HG03045 (cell line): ENCODE measurements around the gene LRIG1.

Experiments used
- ATAC-seq: cut with Tn5 transposase; IDR thresholded peaks from one replicate; pipeline ENCODE4 v1.9.1; 2021; ENCODE audit warnings: mild to moderate bottlenecking, moderate library complexity; ENCODE audit not compliant: unreplicated experiment

Gene LRIG1

GRCh38 chr3:66370179-66370578, 130.6 kb downstream of the LRIG1 start:
- ATAC-seq, result no peak

GRCh38 chr3:66367979-66368378, 132.8 kb downstream of the LRIG1 start:
- no peak for ATAC-seq

DNA sequence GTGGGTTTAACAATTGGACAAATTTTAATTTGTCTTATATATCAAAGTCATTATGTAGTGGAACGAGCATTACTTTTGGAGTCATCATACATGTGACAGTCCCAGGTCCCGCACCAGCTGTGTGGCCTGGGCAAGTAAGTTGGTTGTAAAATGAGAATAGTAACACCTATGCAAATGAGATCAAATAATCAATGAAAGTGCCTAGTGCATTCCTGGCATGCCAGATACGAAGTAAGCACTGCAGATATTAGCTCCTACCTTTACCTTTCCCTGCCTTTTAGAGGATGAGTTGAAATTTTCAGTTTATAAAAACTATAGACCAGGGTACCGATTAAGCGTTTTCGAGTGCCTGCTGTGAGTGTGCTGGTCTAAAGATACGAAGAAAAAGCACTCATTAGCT, 134.1 kb downstream of the LRIG1 start:
- no peak for ATAC-seq

DNA sequence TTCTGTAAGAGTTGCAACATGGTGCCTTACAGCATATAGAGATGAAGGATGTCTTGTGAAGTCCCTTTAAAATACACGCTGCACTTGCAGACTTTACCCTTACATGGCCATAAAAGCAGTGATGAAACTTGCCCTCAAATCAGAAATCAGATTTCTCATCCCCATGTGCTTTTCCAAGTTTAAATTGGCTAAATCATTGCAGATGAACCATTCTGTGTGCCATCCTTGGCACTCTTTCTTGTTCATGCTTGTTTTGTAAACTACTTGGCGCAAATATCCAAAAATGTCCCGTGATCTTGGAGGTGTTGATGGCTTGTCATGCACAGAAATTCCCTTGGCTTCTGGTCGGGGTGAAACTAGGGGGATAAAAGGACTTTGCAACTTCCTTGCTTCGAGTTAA, 135.7 kb downstream of the LRIG1 start:
- no peak for ATAC-seq

- no peak for ATAC-seq
Measured at GRCh38 chr3:66363148-66363547, 137.7 kb downstream of the LRIG1 start.

DNA sequence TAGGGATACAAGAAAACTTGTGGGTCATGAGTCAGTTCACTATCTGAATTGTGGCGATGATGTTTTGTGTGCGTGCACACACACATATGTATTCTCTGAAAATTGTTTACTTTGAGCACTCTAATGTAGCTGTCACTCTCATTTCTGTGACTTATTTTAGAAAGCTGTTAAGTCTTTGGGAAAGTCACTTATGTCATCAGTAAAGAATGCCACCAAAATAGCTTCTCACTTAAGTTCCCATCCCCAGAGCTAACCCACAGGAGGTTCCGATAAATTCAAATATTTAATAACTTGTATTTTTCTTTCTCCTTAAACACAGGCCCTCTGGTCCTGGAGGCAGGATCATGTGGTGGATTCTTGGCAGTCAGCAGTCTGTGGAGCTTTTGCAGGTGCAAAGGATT, 138.3 kb downstream of the LRIG1 start:
- no peak for ATAC-seq

DNA sequence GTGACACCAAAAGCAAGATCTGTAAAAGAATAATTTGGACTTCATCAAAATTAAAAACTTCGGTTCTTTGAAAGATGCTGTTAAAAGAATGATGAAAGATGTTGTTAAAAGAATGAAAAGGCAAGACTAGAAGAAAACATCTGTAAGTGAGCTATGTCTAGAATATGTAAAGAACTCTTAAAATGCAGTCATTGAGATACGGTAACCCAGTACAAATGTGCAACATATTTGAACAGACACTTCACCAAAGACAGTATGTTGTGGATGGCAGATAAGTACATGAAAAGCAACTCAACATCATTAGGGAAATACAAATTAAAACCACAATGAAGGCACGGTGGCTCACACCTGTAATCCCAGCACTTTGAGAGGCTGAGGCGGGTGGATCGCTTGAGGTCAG, 139.5 kb downstream of the LRIG1 start:
- no peak for ATAC-seq

- ATAC-seq, result no peak
Measured at GRCh38 chr3:66355997-66356396, 144.8 kb downstream of the LRIG1 start.

DNA sequence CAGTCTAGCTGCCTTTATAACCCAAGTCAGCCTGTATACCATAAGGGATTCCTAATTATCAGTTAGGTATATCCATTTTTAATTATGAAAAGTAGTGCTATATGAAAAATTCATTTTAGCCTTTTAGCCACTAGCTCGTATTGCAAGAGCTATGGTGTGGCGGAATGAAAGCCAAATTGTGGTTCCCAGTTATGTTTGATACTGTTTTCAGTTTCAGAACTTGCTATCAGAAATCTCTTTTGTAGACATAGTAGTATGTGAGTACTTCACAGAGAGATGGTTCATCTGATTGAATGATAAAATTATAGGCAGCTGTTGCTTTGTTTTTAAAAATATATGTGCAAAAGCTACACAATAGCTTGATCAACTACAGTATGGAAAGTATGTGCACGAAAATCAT, 145.4 kb downstream of the LRIG1 start:
- no peak for ATAC-seq

DNA sequence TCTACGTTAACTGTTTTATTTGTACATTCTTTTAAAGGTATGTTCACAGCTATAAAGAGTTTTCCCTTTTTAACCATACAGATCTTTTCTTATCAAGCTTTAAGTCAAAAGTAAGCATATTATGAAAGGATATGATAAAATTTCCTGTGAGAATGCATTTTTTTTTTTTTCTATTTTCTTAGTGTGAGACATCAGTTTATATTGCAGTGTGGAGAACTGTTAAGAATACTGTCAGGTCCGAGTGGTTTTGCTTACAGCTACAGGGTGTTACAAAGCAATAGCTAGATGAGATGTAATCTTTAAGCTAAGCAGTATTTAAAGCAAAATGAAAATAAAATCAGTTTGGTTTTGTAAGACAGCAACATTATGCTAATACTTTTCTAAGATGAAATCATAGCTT, 146.8 kb downstream of the LRIG1 start:
- ATAC-seq, result no peak

DNA sequence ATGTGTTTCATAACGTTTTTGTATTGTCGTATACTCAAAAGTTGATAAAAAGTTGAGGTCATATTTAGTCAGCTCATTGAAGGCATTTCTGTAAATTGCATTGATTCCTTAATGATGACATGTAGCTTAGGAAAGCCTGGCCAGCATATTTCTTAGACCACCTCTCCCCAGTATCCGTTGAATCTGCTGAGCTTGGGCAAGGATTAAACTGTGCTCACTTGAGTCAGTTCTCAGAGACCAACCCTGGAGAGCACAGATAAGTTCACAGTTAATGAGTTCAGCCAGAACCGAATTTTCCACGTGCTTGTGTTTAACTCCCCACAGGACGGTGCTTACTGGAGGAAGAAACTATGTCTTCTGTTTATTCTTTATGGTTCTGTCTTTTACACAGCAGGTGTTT, 147.3 kb downstream of the LRIG1 start:
- no peak for ATAC-seq

DNA sequence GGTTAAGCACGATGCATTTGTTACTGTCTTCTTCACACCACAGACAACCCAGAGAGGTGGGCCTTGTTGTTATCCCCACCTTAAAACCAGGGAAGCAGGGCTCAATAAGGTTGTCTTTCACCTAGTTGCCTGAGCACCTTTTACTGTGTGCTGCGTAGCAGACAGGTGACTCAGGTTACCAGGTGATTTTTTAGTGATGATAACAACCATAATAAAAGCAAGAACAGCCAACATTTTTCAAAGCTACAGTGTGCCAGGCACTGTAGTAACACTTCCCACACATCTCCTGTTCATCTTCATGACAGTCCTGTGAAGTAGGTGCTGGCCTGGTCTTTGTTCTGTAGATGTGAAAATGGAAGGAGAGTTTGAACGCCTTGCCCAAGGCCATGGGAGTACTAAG, 147.8 kb downstream of the LRIG1 start:
- no peak for ATAC-seq

- ATAC-seq, result no peak
Measured at GRCh38 chr3:66350601-66351000, 150.2 kb downstream of the LRIG1 start.

- ATAC-seq, result no peak
Measured at GRCh38 chr3:66348704-66349103, 152.1 kb downstream of the LRIG1 start.

GRCh38 chr3:66344848-66345578, 155.8 kb downstream of the LRIG1 start:
- ATAC-seq, result no peak

DNA sequence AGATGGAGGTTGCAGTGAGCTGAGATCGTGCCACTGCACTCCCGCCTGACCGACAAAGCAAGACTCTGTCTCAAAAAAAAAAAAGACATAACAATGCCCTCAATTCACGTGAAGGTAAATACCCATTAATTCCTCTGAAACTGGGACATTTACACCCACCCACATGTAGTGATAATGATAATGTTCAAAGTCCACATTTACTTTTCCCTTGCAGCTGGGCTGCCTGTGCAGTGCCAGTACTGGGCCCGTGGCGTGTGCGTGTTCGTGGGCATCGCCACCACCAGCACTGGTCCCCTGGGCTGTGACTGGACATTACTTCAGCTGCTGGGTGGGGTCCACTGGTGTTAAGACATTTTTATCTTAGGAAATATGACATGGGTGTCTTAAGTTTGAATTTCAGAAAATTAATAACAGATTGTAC, 156.4 kb downstream of the LRIG1 start:
- ATAC-seq, result no peak

DNA sequence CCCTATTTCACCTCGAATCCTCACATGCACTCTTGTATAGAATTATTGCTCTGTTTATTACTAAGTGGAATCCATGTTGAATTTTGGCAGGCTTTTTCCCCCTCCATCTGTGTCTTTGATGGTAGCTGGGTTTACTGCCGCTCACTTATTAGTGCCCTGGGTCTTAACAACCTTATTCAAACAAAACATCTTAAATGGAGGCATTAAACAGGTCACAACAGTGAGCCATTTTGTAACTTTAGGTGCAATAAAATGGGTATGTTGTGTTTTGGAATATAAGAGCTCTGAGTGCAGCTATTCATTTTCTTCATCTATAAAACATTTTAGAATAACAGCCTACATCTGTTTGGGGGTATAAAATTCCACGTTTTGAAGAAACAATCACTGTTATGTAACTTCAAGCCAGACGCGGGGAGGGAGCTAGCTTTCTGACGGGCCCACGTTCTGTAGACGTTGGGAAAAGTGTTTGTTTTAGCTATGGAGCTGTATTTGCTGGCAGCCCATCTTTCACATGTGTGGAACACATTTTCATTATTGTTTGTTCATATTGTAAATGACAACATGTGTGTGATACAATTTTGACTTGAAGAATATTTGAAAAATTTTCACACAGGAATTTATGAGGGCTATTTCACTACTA, 158.0 kb downstream of the LRIG1 start:
- ATAC-seq, result no peak

DNA sequence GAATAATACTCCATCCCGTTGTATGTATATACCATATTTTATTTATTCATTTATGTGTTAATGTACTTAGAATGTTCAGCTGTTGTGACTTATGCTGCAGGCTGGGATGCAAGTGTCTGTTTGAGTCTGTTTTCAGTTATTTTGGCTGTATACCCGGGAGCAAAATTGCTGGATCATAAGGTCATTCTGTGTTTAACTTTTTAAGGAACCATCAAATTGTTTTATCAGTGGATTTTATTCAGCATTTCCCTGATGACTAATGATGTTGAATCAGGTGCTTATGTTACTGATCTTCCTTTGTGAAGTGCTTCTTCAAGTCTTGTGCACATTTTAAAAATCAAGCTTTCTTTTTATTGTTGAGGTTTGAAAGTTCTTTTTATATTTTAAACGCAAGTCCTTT, 161.9 kb downstream of the LRIG1 start:
- no peak for ATAC-seq

DNA sequence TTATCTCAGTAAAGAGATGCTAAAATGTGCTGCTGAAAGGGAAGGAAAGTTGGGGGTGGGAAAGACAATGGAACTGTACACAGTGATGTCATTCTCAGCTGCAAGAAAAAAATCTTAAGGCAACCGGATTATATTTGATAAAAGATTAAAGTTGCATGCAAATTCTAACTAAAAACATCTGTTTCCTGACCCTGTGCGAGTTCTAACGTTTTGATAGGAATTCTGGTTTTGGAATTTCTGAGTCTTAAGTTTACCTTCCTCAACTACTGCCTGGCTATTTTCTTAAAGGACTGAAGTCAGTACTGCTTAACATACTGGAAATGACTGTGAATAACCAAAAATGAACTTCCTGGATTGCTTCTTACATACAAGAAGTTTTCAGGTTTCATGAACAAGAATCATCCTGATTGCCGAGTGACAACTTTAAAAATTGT, 164.5 kb downstream of the LRIG1 start:
- ATAC-seq, result no peak

DNA sequence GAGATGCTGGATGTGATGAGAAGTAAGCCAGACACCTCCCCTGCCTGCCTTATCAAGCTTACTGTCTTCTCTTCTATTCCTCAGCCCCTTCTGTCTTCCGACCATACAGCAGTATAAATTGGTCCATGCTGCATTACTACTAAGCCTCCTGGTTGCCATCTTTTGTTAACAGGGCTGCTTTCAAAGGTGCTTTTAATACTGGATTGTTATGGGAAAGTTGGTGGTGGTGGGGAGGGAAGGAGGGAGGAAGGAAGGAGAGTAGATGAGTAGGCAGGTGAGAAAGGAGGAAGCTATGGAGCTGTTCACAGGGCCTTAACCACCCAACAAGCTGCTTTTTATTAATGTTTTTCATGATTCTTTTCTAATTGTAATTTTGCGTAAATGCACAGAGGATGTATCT, 165.2 kb downstream of the LRIG1 start:
- ATAC-seq, result no peak
